K562 (cell line): ENCODE results near the gene TRIM69. TPM values are rescaled to one million over a fixed set of nuclear protein-coding genes. Genes with fewer than 3 reads are reported as not detected.
A peak's percentile ranks its signal among the peaks of the same experiment; 100 is the strongest.

Experiments
- CBFA2T2 ChIP-seq: fragments of 450-650 bp; conservative IDR thresholded peaks from 2 replicates; pipeline ENCODE4 v1.6.1; 2017; ENCODE audit warnings: mild to moderate bottlenecking
- CXXC5 ChIP-seq: fragments of 250-450 bp; sonication (Bioruptor Pico); IDR thresholded peaks from 2 replicates; pipeline ENCODE4 v1.8.0; 2022; ENCODE audit warnings: inconsistent platforms, mild to moderate bottlenecking, moderate library complexity
- EHMT2 ChIP-seq: fragments of 450-650 bp; IDR thresholded peaks from 2 replicates; pipeline ENCODE4 v1.6.1; 2018; ENCODE audit warnings: antibody characterized with exemption
- GABPB2 ChIP-seq: fragments of 250-450 bp; sonication (Bioruptor Pico); conservative IDR thresholded peaks from 2 replicates; pipeline ENCODE4 v1.5.1; 2021; ENCODE audit warnings: mild to moderate bottlenecking
- GTF2F1 ChIP-seq: IDR thresholded peaks from 2 replicates; pipeline ENCODE4 v1.6.1; 2011; ENCODE audit warnings: low read depth, low read length, improper control_type of control experiment
- HDAC6 ChIP-seq: IDR thresholded peaks from 2 replicates; pipeline ENCODE4 v1.6.1; 2012; ENCODE audit warnings: low read depth, mild to moderate bottlenecking, control low read depth, inconsistent platforms, low read length, moderate library complexity
- HNRNPH1 ChIP-seq: fragments of 200-400 bp; formaldehyde crosslinking; optimal IDR thresholded peaks from 2 replicates; pipeline ENCODE3; 2017; ENCODE audit warnings: low read depth, mild to moderate bottlenecking, low read length, moderate library complexity
- IFI16 ChIP-seq: fragments of 250-450 bp; sonication (Bioruptor Pico); IDR thresholded peaks from 2 replicates; pipeline ENCODE4 v2.1.2; 2022; ENCODE audit warnings: mild to moderate bottlenecking, inconsistent platforms
- ILF3 ChIP-seq: fragments of 450-650 bp; IDR thresholded peaks from 2 replicates; pipeline ENCODE4 v1.6.1; 2018; ENCODE audit warnings: antibody characterized with exemption, mild to moderate bottlenecking, moderate library complexity, borderline replicate concordance
- ILK ChIP-seq: fragments of 450-650 bp; IDR thresholded peaks from 2 replicates; pipeline ENCODE4 v1.6.1; 2016; ENCODE audit warnings: missing genetic modification characterization, low read depth, mild to moderate bottlenecking, missing compliant biosample characterization, moderate library complexity, borderline replicate concordance
- NFIC ChIP-seq: fragments of 450-650 bp; IDR thresholded peaks from 2 replicates; pipeline ENCODE4 v1.6.1; 2017; ENCODE audit warnings: mild to moderate bottlenecking, inconsistent platforms
- PHB ChIP-seq: fragments of 250-450 bp; sonication (Bioruptor Pico); IDR thresholded peaks from 2 replicates; pipeline ENCODE4 v1.5.0; 2021
- PTTG1 ChIP-seq: fragments of 450-650 bp; IDR thresholded peaks from 2 replicates; pipeline ENCODE4 v1.6.1; 2016; ENCODE audit warnings: low read depth, mild to moderate bottlenecking, missing genetic modification characterization, missing compliant biosample characterization
- RBM34 ChIP-seq: fragments of 200-400 bp; formaldehyde crosslinking; IDR thresholded peaks from 2 replicates; pipeline ENCODE4 v1.6.1; 2018; ENCODE audit warnings: low read length, borderline replicate concordance; ENCODE audit not compliant: insufficient read depth
- RHOXF2B ChIP-seq: fragments of 250-450 bp; sonication (Bioruptor Pico); conservative IDR thresholded peaks from 2 replicates; pipeline ENCODE4 v1.5.1; 2021
- SIX5 ChIP-seq, 2 experiments: IDR thresholded peaks; 2 replicates each; pipeline ENCODE4 v1.6.1; 2011; ENCODE audit warnings: low read length in 2 of 2, borderline replicate concordance in 1 of 2, low read depth in 1 of 2, mild to moderate bottlenecking in 1 of 2, moderate library complexity in 1 of 2; ENCODE audit not compliant: insufficient read depth in 1 of 2
- SPI1 ChIP-seq: IDR thresholded peaks from 2 replicates; pipeline ENCODE4 v1.6.1; 2011; ENCODE audit warnings: low read depth, low read length, control low read depth, borderline replicate concordance
- STAG1 ChIP-seq: sonication (generic); formaldehyde crosslinking; IDR thresholded peaks from 2 replicates; pipeline ENCODE4 v1.5.0; 2020; ENCODE audit warnings: missing genetic modification reagents, borderline replicate concordance
- ZBTB1 ChIP-seq: sonication (generic); formaldehyde crosslinking; IDR thresholded peaks from 2 replicates; pipeline ENCODE4 v1.8.1; 2023; ENCODE audit warnings: missing genetic modification reagents, low read depth, mild to moderate bottlenecking, borderline replicate concordance
- ZNF174 ChIP-seq: fragments of 250-450 bp; sonication (Bioruptor Pico); IDR thresholded peaks from 2 replicates; pipeline ENCODE4 v1.4.0; 2020; ENCODE audit warnings: mild to moderate bottlenecking
- ZNF217 ChIP-seq: sonication (generic); formaldehyde crosslinking; IDR thresholded peaks from 2 replicates; pipeline ENCODE4 v1.8.0; 2022; ENCODE audit warnings: mild to moderate bottlenecking, missing genetic modification reagents
- ZNF507 ChIP-seq: conservative IDR thresholded peaks from 2 replicates; pipeline ENCODE4 v1.6.1; 2017; ENCODE audit warnings: missing genetic modification characterization, missing compliant biosample characterization
- ZNF780A ChIP-seq: fragments of 250-450 bp; sonication (Bioruptor Pico); IDR thresholded peaks from 2 replicates; pipeline ENCODE4 v1.5.0; 2021; ENCODE audit warnings: mild to moderate bottlenecking
- ZNF830 ChIP-seq: fragments of 250-450 bp; sonication (Bioruptor Pico); IDR thresholded peaks from 2 replicates; pipeline ENCODE4 v1.5.0; 2021; ENCODE audit warnings: mild to moderate bottlenecking
- polyA plus RNA-seq, 8 experiments: library from polyadenylated mRNA; depleted of rRNA in 4 of 8; stranded (reverse) in 5 of 8; unstranded in 3 of 8; fragments of >200 nt; fragmentation: Nextera tagmentation in 2 of 8; fragmentation: Illumina TruSeq in 1 of 8; extraction: Ambion mirVana in 2 of 8; extraction: Trizol in 1 of 8; gene quantifications; 2 replicates each; pipeline versions ENCODE4 v1.2.1 to v1.2.3, GENCODE V29; 2011 to 2014; ENCODE audit warnings: inconsistent platforms in 1 of 8, missing spikeins in 1 of 8
- total RNA-seq, 7 experiments: library from RNA; depleted of rRNA in 6 of 7; stranded (reverse); fragments of >200 nt in 6 of 7; fragmentation: Illumina TruSeq in 2 of 7; extraction: Trizol in 2 of 7; gene quantifications; 2 replicates each; pipeline versions ENCODE4 v1.2.1 to v1.2.3, GENCODE V29; 2011 to 2021; ENCODE audit warnings: low replicate concordance in 1 of 7
- TF ChIP-seq, protein P1 (sequence below): sonication (generic); formaldehyde crosslinking; IDR thresholded peaks from 2 replicates; pipeline ENCODE4 v1.8.1; 2023; ENCODE audit warnings: mild to moderate bottlenecking, missing genetic modification reagents, moderate library complexity
- TF ChIP-seq, protein P2 (sequence below): fragments of 250-450 bp; sonication (Bioruptor Pico); IDR thresholded peaks from 2 replicates; pipeline ENCODE4 v1.8.0; 2021; ENCODE audit warnings: mild to moderate bottlenecking, moderate library complexity

TRIM69 gene
- total and polyA plus RNA-seq, 9 of the 15 experiments (the other 6 are each of a cell fraction or from before 2014, with no cell fraction given): 1.0 to 4.3 (median 2.3) TPM

DNA sequence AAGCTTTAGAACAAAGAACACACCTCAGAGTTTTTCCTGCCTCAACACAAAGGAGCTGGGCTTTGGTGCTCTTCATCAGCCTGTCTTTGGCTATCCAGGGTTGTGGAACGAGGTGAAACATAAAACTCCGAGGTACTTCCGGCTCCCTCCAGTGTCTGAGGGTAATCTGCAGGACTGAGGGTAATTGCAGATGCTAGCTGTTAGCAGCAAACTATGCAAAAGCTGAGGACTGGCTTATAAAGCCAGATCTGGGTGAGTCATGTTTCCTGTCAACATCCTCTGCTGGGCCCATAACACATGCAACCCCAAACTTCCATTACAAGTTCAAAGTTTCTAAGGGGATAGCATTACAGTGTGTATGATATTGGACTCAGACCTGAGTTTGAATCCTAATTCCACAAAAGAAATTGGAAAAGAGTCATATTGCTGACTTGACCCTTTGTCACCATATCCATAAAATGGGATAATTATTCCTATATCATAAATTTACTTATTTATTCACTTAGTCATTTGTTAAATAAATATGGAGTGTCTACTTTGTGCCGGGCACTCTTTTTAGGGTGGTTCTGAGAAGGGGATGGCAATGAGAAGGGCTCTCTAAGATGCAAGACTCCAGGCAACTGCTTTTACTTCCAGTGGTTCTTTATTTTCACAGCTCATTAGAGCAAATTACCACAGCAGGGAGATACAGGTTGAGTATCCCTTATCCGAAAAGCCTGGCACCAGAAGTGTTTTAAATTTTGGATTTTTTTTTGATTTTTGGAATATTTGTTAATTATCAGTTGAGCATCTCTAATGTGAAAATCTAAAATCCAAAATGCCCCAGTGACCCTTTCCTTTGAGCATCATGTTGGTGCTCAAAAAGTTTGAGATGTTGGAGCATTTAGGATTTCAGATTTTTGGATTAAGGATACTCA lies 9.5 kb upstream of the TRIM69 start (continued):
- TF ChIP-seq CXXC5 (CRISPR knock-in tag) (no peak), ZNF217 (CRISPR knock-in tag) (no peak), ILF3 (peak; percentile 98), HNRNPH1 (peak; percentile 38), GTF2F1 (no peak), ZNF780A (0 out of 2 replicates have a peak, but pooled peaks have one; percentile 42), CBFA2T2 (no peak), PTTG1 (tag) (no peak), RHOXF2B (CRISPR knock-in tag) (no peak; the same call in 1 of the 2 replicates), PHB (CRISPR knock-in tag) (0 out of 2 replicates have a peak, but pooled peaks have one; percentile 85), ZNF174 (CRISPR knock-in tag) (no peak), HDAC6 (no peak), GABPB2 (CRISPR knock-in tag) (0 out of 2 replicates have a peak, but pooled peaks have one; percentile 70), ZNF830 (CRISPR knock-in tag) (no peak), EHMT2 (no peak), STAG1 (no peak), IFI16 (CRISPR knock-in tag) (no peak), SIX5 (IDR thresholded peaks at IDR 0.05; ENCODE audit: borderline replicate concordance in 1 of 2, insufficient read depth in 1 of 2, low read depth in 1 of 2, low read length in 2 of 2) (no peak), ZNF507 (tag) (no peak), RBM34 (no peak), ILK (tag) (no peak), ZBTB1 (CRISPR knock-in tag) (no peak), SPI1 (no peak), NFIC (no peak)
- TF ChIP-seq, protein P1, sequence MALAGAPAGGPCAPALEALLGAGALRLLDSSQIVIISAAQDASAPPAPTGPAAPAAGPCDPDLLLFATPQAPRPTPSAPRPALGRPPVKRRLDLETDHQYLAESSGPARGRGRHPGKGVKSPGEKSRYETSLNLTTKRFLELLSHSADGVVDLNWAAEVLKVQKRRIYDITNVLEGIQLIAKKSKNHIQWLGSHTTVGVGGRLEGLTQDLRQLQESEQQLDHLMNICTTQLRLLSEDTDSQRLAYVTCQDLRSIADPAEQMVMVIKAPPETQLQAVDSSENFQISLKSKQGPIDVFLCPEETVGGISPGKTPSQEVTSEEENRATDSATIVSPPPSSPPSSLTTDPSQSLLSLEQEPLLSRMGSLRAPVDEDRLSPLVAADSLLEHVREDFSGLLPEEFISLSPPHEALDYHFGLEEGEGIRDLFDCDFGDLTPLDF (CRISPR knock-in tag): no peak
- TF ChIP-seq, protein P2, sequence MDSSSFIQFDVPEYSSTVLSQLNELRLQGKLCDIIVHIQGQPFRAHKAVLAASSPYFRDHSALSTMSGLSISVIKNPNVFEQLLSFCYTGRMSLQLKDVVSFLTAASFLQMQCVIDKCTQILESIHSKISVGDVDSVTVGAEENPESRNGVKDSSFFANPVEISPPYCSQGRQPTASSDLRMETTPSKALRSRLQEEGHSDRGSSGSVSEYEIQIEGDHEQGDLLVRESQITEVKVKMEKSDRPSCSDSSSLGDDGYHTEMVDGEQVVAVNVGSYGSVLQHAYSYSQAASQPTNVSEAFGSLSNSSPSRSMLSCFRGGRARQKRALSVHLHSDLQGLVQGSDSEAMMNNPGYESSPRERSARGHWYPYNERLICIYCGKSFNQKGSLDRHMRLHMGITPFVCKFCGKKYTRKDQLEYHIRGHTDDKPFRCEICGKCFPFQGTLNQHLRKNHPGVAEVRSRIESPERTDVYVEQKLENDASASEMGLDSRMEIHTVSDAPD (CRISPR knock-in tag): no peak; the same call in 1 of the 2 replicates
